Small intestine (tissue), 7 donors: Measurements from ENCODE around the gene CHN2. TPM values are rescaled to one million over a fixed set of nuclear protein-coding genes. Genes with fewer than 3 reads are reported as not detected.
A peak's percentile ranks its signal among the peaks of the same experiment; 100 is the strongest.
"Not testable (repeated sequence)": the region's sequence is repeated elsewhere in the genome, so short reads cannot be mapped to it uniquely, and the experiment has no call there.

ENCODE experiments used
- DNase-seq, 2 donors: peaks; one replicate each; pipeline versions ENCODE4 v3.0.0 to v3.0.0-alpha.2; 2013
- FAIRE-seq: peaks from 2 replicates; lab custom pipeline; 2012; peaks lifted over from hg19 to GRCh38; lab: Jason Lieb, UNC
- H3K27ac ChIP-seq, 3 donors: one replicate each; pipeline ENCODE4 v1.5.1; 2013; ENCODE audit warnings: low read length in 2 of 3, mild to moderate bottlenecking in 2 of 3, control low read depth in 1 of 3, inconsistent platforms in 1 of 3, low read depth in 1 of 3, moderate library complexity in 1 of 3
- H3K27me3 ChIP-seq, 3 donors: one replicate each; pipeline ENCODE4 v1.6.1; 2013; ENCODE audit warnings: low read length in 3 of 3, inconsistent platforms in 1 of 3; ENCODE audit not compliant: control insufficient read depth in 3 of 3, insufficient read depth in 3 of 3
- H3K36me3 ChIP-seq, 3 donors: one replicate each; pipeline ENCODE4 v1.6.1; 2013; ENCODE audit warnings: low read length in 3 of 3, inconsistent platforms in 1 of 3, low read depth in 1 of 3, mild to moderate bottlenecking in 1 of 3, moderate library complexity in 1 of 3; ENCODE audit not compliant: control insufficient read depth in 3 of 3, insufficient read depth in 2 of 3
- H3K4me1 ChIP-seq, 3 donors: one replicate each; pipeline ENCODE4 v1.6.1; 2013; ENCODE audit warnings: low read length in 2 of 3, inconsistent platforms in 1 of 3, low read depth in 1 of 3, mild to moderate bottlenecking in 1 of 3, moderate library complexity in 1 of 3; ENCODE audit not compliant: control insufficient read depth in 3 of 3, insufficient read depth in 2 of 3
- H3K4me3 ChIP-seq, 3 donors: one replicate each; pipeline ENCODE4 v1.5.1; 2013; ENCODE audit warnings: low read length in 3 of 3, control low read depth in 1 of 3, inconsistent platforms in 1 of 3, low read depth in 1 of 3, mild to moderate bottlenecking in 1 of 3, moderate library complexity in 1 of 3
- H3K9me3 ChIP-seq, 2 donors: one replicate each; pipeline ENCODE4 v1.6.1; 2013; ENCODE audit warnings: low read depth in 1 of 2, low read length in 1 of 2; ENCODE audit not compliant: control insufficient read depth in 2 of 2, insufficient read depth in 1 of 2
- WGBS, 3 donors: extraction: QIAGEN DNeasy Blood & Tissue Kit; methylation state at CpG; one replicate each; pipeline ENCODE4 v1.1.7; 2013; 5-methylcytosine and 5-hydroxymethylcytosine counted together
- polyA plus RNA-seq, 4 donors: library from polyadenylated mRNA; stranded (reverse) in 3 of 4; unstranded in 1 of 4; fragments of 200-250 nt in 3 of 4; fragments of 120-200 nt in 1 of 4; gene quantifications; one replicate each; pipeline versions ENCODE4 v1.2.1 to v1.2.3, GENCODE V29; 2013
- donor health status: healthy with polysubstance abuse.
- donor health status: control.
- donor health status: control.
- donor health status: Bipolar disorder and iron deficiency.
- donor health status: healthy.

Gene CHN2
- polyA plus RNA-seq, 4 donors = 22.3 to 124 (median 45.2) TPM

DNA sequence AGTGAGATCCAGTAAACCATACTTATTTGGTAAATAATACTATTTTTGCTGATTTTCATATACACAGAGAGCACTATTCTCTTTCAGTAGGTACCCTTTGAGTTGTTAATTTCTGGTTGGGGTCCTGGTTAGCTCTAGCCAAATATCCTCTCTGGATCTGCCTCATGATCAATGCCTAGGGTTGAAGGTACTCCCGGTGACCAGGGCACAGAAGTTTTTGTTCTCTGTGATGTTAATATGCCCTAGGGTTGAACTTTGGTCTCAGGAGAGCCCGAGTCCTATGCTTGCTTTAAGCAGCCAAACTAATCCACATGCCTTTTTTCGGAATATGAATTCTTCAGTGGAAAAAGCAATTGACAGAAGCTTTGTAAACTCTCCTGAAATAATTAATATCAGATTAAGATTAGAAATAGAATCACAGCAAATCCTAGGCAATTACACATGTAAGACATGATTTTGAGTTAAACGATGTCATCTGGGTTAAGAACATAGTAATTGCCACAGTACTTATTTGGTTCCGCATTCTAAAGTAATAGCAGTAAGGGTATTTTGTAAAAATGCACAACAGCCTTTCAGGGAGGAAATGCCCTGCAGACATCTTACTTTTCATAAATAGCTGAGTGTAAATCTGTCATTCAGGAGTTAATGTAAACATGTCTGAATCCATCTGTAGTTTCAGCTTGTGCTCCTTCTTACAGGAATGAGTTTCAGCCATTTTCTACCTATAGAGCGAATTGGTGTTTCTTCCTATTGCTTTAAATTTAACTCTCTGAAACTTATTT is 10.1 kb downstream of the CHN2 start:
- peak overlapping the region in 1 of 3 donors; percentile 19 for H3K27ac ChIP-seq
- H3K9me3 ChIP-seq = no peaks in the 10 kb centered on the region
- H3K4me1 ChIP-seq = peaks cover 2 to 56% (median 10%) of the 10 kb centered on the region in 3 donors
- peak; percentile 56 to 75 for DNase-seq
- no peak for FAIRE-seq
- H3K27me3 ChIP-seq = no peaks in the 10 kb centered on the region
- peaks cover 0 to 2% (median 0%) of the 10 kb centered on the region in 3 donors for H3K36me3 ChIP-seq
- WGBS, 3 donors = 43 to 67% (median 53%) methylated on average over 6 of the region's 6 CpGs
- no peak overlapping the region for H3K4me3 ChIP-seq

DNA sequence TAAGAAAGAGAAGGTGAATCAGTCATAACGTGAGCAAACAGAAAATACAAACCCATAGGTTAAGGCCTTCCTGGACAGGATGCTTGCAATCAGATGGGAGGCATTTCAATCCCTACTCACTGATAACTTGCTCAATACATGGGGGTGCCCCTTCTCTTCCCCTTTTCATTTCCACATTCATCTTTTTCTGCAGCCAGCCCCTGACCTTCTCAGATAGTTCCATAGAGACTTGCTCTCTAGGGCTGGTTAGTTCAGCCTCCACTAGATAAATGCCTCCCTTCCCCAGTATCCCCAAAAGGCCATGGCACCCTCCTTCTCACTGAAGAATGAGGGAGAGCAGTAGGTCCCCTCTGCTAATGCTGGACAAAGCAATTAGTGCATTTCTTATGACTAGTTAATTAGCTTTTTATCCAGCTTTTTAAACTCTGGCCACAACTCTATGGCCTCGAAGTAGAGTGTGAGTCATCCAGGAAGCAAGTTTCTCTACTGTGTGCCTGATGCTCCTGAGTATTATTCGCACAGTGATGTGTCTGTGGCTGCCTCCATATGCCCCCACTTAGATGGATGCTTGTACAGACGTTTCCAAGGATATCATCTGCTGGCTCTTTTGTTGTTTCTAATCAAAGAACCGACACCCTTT is 12.7 kb downstream of the CHN2 start:
- H3K4me3 ChIP-seq = no peak overlapping the region
- H3K4me1 ChIP-seq = peaks cover 0 to 45% (median 9%) of the 10 kb centered on the region in 3 donors
- H3K27me3 ChIP-seq = no peaks in the 10 kb centered on the region
- FAIRE-seq (peak; percentile 15), DNase-seq (peak; percentile 67 to 73)
- 4 to 31% (median 12%) methylated on average over 5 of the region's 5 CpGs for WGBS, 3 donors
- H3K27ac ChIP-seq = peak overlapping the region; percentile 61 to 81 (median 71)
- no peaks in the 10 kb centered on the region for H3K9me3 ChIP-seq
- H3K36me3 ChIP-seq = no peaks in the 10 kb centered on the region

DNA sequence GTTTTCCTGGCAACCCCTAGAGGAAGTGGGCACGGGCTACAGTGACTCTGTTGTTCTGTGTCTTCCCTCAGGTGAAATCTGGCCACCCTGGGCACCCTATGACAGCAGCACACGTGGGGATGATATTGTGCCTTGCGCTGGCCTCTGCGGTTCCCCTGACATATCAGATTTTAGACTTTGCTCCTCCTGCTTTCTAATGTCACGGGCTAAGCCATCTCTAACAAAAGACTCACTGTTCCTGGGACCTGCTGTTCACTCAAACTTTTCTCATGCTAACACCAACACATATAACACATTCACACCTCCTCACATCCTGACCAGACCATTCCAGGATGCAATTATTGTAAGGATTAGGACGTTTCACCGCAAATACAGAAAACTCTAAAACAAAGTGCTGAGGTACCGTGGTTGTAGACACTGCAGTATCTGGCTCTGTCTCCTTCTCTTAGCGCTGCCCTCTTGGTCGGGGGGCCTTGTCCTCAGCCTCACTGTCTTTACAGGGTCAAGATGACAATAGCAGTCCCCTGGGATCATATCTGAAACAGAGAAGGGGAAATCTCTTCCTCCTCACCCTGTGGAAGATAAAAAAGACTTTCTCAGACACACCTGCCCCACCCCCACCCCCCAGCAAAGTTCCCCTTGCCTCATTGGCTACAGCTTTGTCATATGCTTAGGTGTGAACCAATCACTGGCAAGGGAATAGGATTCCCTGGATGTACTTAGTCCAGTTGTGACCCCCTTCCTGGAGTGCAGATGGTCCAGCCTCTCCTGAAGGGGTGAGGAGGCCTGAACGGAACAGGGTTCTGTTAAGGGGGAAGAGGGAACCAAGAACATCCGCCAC is 14.1 kb downstream of the CHN2 start:
- Histone ChIP-seq H3K36me3 (no peaks in the 10 kb centered on the region), H3K4me3 (no peak overlapping the region), H3K9me3 (no peaks in the 10 kb centered on the region), H3K27me3 (no peaks in the 10 kb centered on the region), H3K27ac (peak overlapping the region; percentile 77 to 85 (median 79)), H3K4me1 (peaks cover 0 to 34% (median 9%) of the 10 kb centered on the region in 3 donors)
- FAIRE-seq (no peak), DNase-seq (peak; percentile 88 to 89)
- 37 to 67% (median 49%) methylated on average over 12 of the region's 12 CpGs for WGBS, 3 donors

DNA sequence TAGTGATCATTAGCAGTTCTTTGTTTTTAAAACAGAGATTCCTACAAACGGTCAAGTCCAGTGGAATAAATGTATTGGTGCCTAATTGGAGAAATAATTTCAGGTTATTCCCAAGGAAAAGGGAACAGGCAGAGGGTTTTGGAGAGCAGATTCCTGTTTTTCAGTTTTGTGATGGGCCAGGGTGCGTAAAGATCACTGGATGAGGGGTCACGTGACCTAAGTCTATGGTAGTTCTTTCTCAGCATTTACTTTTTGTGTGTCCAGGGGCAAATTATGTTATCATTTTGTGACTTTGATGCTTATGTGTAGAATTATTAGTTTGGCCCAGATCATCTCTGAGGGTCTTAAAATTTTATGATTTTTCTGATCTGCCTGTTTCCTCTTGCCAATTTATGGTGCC is 15.2 kb downstream of the CHN2 start:
- Histone ChIP-seq H3K4me1 (peaks cover 0 to 34% (median 10%) of the 10 kb centered on the region in 3 donors), H3K27me3 (no peaks in the 10 kb centered on the region), H3K9me3 (no peaks in the 10 kb centered on the region), H3K27ac (no peak overlapping the region), H3K36me3 (no peaks in the 10 kb centered on the region), H3K4me3 (no peak overlapping the region)
- 89 to 96% (median 92%) methylated on average over 3 of the region's 3 CpGs for whole genome bisulfite sequencing, 3 donors
- DNase-seq (no peak), FAIRE-seq (no peak)

DNA sequence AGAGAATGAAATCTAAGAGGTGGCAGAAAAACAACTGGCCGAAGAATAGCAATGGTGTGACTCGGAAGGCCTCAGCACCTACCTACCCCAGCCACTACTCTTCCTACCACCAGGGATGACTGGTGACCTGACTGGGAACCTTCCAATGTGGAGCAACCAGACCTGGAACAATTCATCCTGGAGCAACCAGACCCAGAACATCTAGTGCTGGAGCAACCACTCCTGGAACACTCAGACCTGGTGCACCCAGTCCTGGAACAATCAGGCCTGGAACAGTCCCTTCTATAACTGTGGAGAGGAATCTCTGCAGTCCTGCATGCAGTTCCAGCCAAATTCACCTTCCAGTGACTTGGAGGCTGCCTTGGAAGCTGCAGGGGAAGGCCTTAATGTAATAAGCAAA is 18.2 kb downstream of the CHN2 start:
- not testable (repeated sequence) for H3K4me3 ChIP-seq, DNase-seq, H3K9me3 ChIP-seq, FAIRE-seq, H3K36me3 ChIP-seq, H3K27me3 ChIP-seq, H3K27ac ChIP-seq
- H3K4me1 ChIP-seq = peaks cover 0 to 34% (median 11%) of the 10 kb centered on the region in 3 donors
- WGBS, 3 donors = 91 to 99% (median 96%) methylated on average over 2 of the region's 2 CpGs

DNA sequence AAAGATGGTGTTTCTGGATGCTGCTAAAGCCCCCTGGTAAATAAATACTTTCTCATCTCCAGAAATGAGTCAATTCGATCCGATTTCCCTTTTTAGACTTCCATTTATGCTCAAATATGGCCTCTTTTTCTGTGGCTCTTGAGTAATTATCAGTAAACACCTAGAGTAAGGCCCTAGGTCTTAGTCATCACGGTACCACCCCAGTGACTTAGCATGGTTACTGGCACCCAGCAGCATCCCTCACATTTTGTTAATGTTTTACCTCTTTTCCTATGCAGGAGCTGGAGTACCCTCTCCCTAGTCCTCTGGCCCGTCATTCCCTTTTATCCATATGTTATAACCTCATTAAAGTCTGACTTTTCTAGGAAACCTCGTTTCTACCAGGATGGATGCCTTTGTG is 19.5 kb downstream of the CHN2 start:
- FAIRE-seq (no peak), DNase-seq (no peak)
- no peaks in the 10 kb centered on the region for H3K9me3 ChIP-seq
- H3K27me3 ChIP-seq = no peaks in the 10 kb centered on the region
- H3K27ac ChIP-seq = no peak overlapping the region
- no peak overlapping the region for H3K4me3 ChIP-seq
- peaks cover 0 to 1% (median 0%) of the 10 kb centered on the region in 3 donors for H3K36me3 ChIP-seq
- WGBS, 3 donors = 90 to 92% (median 91%) methylated on average over 5 of the region's 5 CpGs
- peaks cover 0 to 23% (median 5%) of the 10 kb centered on the region in 3 donors for H3K4me1 ChIP-seq

DNA sequence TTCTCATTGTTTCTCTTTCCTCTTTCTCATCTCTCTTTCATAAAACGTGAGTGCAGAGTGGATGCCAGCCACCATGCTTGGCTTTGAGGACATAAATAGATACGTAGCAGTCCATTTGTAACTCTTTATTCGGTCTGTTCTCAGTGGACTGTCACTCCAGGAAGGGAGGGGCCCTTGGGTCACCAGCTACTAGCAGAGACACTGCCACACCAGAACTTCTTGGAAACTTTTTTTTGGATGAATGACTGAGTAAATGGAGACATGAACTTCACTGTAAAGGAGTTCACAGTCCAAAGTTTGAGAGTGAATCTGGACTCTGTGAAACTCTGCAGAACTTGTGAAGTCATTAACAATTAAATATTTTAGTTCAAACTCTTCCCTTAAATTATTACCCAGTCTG is 20.2 kb downstream of the CHN2 start:
- no peaks in the 10 kb centered on the region for H3K27me3 ChIP-seq

DNA sequence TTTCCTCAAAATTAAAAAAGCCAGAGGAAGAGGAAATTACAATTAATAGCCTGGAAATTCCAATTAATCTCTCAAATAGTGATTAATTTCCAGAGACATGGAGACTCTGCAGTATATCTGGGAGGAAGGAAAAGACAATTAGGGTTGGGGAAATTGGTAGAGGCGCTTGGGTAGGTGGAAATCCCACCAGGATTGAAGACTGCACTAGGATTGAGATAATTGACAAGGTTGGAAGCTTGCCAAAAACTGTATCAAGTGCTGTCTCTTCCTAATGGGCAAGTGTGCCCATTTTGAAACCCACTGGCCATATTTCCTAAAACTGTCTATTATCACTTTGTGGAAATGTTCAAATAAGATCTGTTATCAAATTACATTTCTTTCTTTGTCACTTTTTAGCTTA is 21.6 kb downstream of the CHN2 start:
- peaks cover 0 to 21% (median 5%) of the 10 kb centered on the region in 3 donors for H3K4me1 ChIP-seq
- peaks cover 0 to 1% (median 0%) of the 10 kb centered on the region in 3 donors for H3K36me3 ChIP-seq
- no peak for DNase-seq
- H3K27me3 ChIP-seq = no peaks in the 10 kb centered on the region
- H3K4me3 ChIP-seq = no peak overlapping the region
- WGBS, 3 donors = 76 to 90% (median 82%) methylated on average over 1 of the region's 1 CpG
- H3K27ac ChIP-seq = no peak overlapping the region
- FAIRE-seq = no peak
- no peaks in the 10 kb centered on the region for H3K9me3 ChIP-seq

More for the DNA sequence above, 20.2 kb downstream of the CHN2 start:
- no peak overlapping the region for H3K4me3 ChIP-seq
- H3K36me3 ChIP-seq = peaks cover 0 to 1% (median 0%) of the 10 kb centered on the region in 3 donors
- FAIRE-seq (no peak), DNase-seq (peak; percentile 34 to 38)
- no peaks in the 10 kb centered on the region for H3K9me3 ChIP-seq
- peaks cover 0 to 21% (median 5%) of the 10 kb centered on the region in 3 donors for H3K4me1 ChIP-seq
- H3K27ac ChIP-seq = peak overlapping the region in 1 of 3 donors; percentile 46
- 57 to 70% (median 65%) methylated on average over 3 of the region's 3 CpGs for WGBS, 3 donors
